SK-N-SH treated with all-trans-retinoic acid at 6 μM for 48 hours (cell line): ENCODE data around the gene CRISPLD2.
"Not testable (repeated sequence)": the region's sequence is repeated elsewhere in the genome, so short reads cannot be mapped to it uniquely, and the experiment has no call there.

Source experiments
- ATAC-seq: fragments of 200-7000 bp; cut with Tn5 transposase; 3 replicates; pipeline ENCODE4 v1.9.1; 2020; ENCODE audit warnings: mild to moderate bottlenecking, moderate library complexity
- ARNTL ChIP-seq: fragments of 450-650 bp; formaldehyde crosslinking; IDR thresholded peaks from 2 replicates; pipeline ENCODE4 v1.5.0; 2020; ENCODE audit warnings: low read depth, mild to moderate bottlenecking, moderate library complexity, borderline replicate concordance
- BACH2 ChIP-seq: fragments of 250-450 bp; sonication (Bioruptor Pico); IDR thresholded peaks from 2 replicates; pipeline ENCODE4 v1.9.0; 2021; ENCODE audit warnings: mild to moderate bottlenecking, borderline replicate concordance
- ESRRG ChIP-seq: fragments of 250-450 bp; sonication (Bioruptor Pico); IDR thresholded peaks from 2 replicates; pipeline ENCODE4 v1.6.1; 2021; ENCODE audit warnings: mild to moderate bottlenecking
- GLIS3 ChIP-seq: fragments of 250-450 bp; sonication (Bioruptor Pico); IDR thresholded peaks from 2 replicates; pipeline ENCODE4 v1.5.0; 2020; ENCODE audit warnings: mild to moderate bottlenecking, moderate library complexity
- ISL1 ChIP-seq: fragments of 250-450 bp; sonication (Bioruptor Pico); IDR thresholded peaks from 2 replicates; pipeline ENCODE4 v2.1.2; 2022; ENCODE audit warnings: mild to moderate bottlenecking, moderate library complexity
- SNAI2 ChIP-seq: fragments of 250-450 bp; sonication (Bioruptor Pico); IDR thresholded peaks from 2 replicates; pipeline ENCODE4 v1.5.0; 2020; ENCODE audit warnings: mild to moderate bottlenecking, moderate library complexity
- TOX ChIP-seq: fragments of 250-450 bp; sonication (Bioruptor Pico); IDR thresholded peaks from 2 replicates; pipeline ENCODE4 v1.8.0; 2021; ENCODE audit warnings: mild to moderate bottlenecking, moderate library complexity, borderline replicate concordance
- ZC3H10 ChIP-seq: fragments of 250-450 bp; sonication (Bioruptor Pico); IDR thresholded peaks from 2 replicates; pipeline ENCODE4 v1.5.1; 2021; ENCODE audit warnings: mild to moderate bottlenecking, moderate library complexity
- ZFP3 ChIP-seq: fragments of 250-450 bp; sonication (Bioruptor Pico); IDR thresholded peaks from 2 replicates; pipeline ENCODE4 v1.5.0; 2020; ENCODE audit warnings: mild to moderate bottlenecking, moderate library complexity
- ZFP30 ChIP-seq: fragments of 450-650 bp; formaldehyde crosslinking; IDR thresholded peaks from 2 replicates; pipeline ENCODE4 v1.5.0; 2022; ENCODE audit warnings: mild to moderate bottlenecking, moderate library complexity
- ZNF8 ChIP-seq: fragments of 450-650 bp; formaldehyde crosslinking; IDR thresholded peaks from 2 replicates; pipeline ENCODE4 v1.5.0; 2020; ENCODE audit warnings: mild to moderate bottlenecking, moderate library complexity
- TF ChIP-seq, protein P1 (sequence below): fragments of 250-450 bp; sonication (Bioruptor Pico); IDR thresholded peaks from 2 replicates; pipeline ENCODE4 v1.5.0; 2020; ENCODE audit warnings: mild to moderate bottlenecking, moderate library complexity
- TF ChIP-seq, protein P2 (sequence below): fragments of 250-450 bp; sonication (Bioruptor Pico); IDR thresholded peaks from 2 replicates; pipeline ENCODE4 v1.8.0; 2020; ENCODE audit warnings: mild to moderate bottlenecking, moderate library complexity, borderline replicate concordance
- TF ChIP-seq, protein P3 (sequence below): fragments of 250-450 bp; sonication (Bioruptor Pico); IDR thresholded peaks from 2 replicates; pipeline ENCODE4 v1.5.1; 2020; ENCODE audit warnings: low read depth, mild to moderate bottlenecking, moderate library complexity
- TF ChIP-seq, protein P4 (sequence below): fragments of 250-450 bp; sonication (Bioruptor Pico); IDR thresholded peaks from 2 replicates; pipeline ENCODE4 v1.8.0; 2021; ENCODE audit warnings: low read depth, mild to moderate bottlenecking, moderate library complexity, borderline replicate concordance
- TF ChIP-seq, protein P5 (sequence below): fragments of 250-450 bp; sonication (Bioruptor Pico); IDR thresholded peaks from 2 replicates; pipeline ENCODE4 v1.5.1; 2021; ENCODE audit warnings: mild to moderate bottlenecking, moderate library complexity

Gene CRISPLD2

DNA sequence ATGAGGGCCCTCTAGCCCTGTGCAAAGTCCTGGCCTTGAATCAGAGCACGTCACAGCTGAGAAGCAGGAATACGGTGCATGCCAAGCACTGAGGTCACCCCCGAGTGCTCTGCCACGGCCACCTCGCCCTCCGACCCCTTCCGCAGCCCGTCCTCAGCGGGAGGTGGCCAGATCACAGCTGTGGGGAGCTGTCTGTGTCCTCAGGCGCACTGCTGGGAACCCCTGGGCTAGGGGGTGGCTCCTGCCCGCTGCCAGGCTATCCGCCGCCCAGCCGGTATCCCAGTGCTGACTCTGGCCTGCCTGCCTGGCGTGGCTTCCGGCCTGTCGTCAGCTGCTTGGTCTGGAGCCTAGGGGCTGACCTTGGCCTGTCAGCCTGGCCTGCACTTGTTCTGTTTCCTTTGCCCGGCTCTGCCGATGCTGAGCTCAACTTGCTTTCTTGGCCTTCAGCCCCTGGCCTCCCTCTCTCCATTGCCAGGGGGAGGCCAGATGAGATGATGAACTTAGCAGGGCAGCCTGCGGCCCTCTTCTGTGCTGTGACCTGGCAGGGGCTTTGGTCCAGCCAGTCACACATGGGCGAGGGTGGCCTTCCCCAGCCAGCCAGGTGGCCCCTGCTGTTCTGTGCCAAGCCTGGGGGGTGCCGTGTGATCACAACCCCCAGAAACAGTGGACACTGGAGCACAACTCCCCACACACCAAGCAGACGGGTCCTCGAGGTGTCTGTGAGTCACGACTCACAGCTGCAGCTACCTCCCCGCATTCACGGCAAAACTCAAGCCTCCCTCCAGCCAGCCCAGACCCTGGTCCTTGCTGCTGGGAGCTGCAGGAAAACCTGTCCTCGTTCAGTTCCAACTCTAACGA, 114.2 kb downstream of the CRISPLD2 start:
- no peak; the same call in 2 of the 3 replicates for ATAC-seq
- TF ChIP-seq ZFP30 (CRISPR knock-in tag) (no peak), ZNF8 (no peak), ARNTL (no peak), TOX (CRISPR knock-in tag) (no peak), GLIS3 (no peak), ESRRG (CRISPR knock-in tag) (no peak), ZFP3 (CRISPR knock-in tag) (no peak), ZC3H10 (CRISPR knock-in tag) (no peak), SNAI2 (CRISPR knock-in tag) (no peak)
- TF ChIP-seq, protein P1, sequence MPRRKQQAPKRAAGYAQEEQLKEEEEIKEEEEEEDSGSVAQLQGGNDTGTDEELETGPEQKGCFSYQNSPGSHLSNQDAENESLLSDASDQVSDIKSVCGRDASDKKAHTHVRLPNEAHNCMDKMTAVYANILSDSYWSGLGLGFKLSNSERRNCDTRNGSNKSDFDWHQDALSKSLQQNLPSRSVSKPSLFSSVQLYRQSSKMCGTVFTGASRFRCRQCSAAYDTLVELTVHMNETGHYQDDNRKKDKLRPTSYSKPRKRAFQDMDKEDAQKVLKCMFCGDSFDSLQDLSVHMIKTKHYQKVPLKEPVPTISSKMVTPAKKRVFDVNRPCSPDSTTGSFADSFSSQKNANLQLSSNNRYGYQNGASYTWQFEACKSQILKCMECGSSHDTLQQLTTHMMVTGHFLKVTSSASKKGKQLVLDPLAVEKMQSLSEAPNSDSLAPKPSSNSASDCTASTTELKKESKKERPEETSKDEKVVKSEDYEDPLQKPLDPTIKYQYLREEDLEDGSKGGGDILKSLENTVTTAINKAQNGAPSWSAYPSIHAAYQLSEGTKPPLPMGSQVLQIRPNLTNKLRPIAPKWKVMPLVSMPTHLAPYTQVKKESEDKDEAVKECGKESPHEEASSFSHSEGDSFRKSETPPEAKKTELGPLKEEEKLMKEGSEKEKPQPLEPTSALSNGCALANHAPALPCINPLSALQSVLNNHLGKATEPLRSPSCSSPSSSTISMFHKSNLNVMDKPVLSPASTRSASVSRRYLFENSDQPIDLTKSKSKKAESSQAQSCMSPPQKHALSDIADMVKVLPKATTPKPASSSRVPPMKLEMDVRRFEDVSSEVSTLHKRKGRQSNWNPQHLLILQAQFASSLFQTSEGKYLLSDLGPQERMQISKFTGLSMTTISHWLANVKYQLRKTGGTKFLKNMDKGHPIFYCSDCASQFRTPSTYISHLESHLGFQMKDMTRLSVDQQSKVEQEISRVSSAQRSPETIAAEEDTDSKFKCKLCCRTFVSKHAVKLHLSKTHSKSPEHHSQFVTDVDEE (CRISPR knock-in tag): no peak
- TF ChIP-seq, protein P2, sequence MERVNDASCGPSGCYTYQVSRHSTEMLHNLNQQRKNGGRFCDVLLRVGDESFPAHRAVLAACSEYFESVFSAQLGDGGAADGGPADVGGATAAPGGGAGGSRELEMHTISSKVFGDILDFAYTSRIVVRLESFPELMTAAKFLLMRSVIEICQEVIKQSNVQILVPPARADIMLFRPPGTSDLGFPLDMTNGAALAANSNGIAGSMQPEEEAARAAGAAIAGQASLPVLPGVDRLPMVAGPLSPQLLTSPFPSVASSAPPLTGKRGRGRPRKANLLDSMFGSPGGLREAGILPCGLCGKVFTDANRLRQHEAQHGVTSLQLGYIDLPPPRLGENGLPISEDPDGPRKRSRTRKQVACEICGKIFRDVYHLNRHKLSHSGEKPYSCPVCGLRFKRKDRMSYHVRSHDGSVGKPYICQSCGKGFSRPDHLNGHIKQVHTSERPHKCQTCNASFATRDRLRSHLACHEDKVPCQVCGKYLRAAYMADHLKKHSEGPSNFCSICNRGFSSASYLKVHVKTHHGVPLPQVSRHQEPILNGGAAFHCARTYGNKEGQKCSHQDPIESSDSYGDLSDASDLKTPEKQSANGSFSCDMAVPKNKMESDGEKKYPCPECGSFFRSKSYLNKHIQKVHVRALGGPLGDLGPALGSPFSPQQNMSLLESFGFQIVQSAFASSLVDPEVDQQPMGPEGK (CRISPR knock-in tag): no peak
- TF ChIP-seq, protein P3, sequence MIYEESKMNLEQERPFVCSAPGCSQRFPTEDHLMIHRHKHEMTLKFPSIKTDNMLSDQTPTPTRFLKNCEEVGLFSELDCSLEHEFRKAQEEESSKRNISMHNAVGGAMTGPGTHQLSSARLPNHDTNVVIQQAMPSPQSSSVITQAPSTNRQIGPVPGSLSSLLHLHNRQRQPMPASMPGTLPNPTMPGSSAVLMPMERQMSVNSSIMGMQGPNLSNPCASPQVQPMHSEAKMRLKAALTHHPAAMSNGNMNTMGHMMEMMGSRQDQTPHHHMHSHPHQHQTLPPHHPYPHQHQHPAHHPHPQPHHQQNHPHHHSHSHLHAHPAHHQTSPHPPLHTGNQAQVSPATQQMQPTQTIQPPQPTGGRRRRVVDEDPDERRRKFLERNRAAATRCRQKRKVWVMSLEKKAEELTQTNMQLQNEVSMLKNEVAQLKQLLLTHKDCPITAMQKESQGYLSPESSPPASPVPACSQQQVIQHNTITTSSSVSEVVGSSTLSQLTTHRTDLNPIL (CRISPR knock-in tag): no peak

DNA sequence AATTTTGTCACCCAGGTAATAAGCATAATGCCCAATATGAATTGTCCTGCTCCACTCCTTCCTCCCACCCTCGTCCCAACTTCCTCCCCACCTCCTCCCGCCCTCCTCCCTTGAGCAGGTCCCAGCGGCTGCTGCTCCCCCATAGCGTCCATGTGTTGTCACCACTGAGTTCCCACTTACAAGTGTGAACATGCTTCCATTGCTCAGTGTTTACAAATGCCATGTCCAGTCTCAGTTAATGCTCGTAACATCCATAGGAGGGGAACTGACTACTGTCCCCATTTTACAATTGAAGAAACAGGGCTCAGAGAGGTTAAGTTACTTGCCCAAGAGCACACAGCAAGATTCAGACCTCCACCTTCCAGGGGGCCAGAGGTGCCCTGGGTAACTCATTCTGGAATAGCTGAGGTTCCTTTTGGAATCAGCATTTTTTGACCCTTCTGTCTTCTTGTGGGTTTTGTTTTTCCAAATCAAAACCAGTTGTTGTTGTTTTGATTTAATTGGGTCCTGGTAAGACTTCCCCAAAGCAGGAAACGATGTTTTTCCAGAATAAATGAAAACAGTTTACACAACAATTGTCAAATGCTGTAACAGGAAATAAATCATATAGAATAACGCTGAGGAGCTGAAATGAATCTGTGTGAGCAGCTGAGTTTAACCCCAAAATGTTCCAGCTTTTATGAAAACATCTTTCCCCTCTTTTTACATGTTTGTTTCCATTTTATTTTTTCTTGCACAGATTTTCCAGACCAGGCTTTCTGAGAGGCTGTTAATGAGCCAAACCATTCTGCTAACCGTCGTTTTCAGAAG, 117.6 kb downstream of the CRISPLD2 start:
- ATAC-seq: no peak
- TF ChIP-seq, protein P4, sequence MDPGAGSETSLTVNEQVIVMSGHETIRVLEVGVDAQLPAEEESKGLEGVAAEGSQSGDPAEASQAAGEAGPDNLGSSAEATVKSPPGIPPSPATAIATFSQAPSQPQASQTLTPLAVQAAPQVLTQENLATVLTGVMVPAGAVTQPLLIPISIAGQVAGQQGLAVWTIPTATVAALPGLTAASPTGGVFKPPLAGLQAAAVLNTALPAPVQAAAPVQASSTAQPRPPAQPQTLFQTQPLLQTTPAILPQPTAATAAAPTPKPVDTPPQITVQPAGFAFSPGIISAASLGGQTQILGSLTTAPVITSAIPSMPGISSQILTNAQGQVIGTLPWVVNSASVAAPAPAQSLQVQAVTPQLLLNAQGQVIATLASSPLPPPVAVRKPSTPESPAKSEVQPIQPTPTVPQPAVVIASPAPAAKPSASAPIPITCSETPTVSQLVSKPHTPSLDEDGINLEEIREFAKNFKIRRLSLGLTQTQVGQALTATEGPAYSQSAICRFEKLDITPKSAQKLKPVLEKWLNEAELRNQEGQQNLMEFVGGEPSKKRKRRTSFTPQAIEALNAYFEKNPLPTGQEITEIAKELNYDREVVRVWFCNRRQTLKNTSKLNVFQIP (CRISPR knock-in tag): no peak
- TF ChIP-seq BACH2 (CRISPR knock-in tag) (no peak), ZC3H10 (CRISPR knock-in tag) (no peak), ISL1 (no peak)
- TF ChIP-seq, protein P1 (CRISPR knock-in tag): no peak
- TF ChIP-seq, protein P5, sequence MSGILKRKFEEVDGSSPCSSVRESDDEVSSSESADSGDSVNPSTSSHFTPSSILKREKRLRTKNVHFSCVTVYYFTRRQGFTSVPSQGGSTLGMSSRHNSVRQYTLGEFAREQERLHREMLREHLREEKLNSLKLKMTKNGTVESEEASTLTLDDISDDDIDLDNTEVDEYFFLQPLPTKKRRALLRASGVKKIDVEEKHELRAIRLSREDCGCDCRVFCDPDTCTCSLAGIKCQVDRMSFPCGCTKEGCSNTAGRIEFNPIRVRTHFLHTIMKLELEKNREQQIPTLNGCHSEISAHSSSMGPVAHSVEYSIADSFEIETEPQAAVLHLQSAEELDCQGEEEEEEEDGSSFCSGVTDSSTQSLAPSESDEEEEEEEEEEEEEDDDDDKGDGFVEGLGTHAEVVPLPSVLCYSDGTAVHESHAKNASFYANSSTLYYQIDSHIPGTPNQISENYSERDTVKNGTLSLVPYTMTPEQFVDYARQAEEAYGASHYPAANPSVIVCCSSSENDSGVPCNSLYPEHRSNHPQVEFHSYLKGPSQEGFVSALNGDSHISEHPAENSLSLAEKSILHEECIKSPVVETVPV (CRISPR knock-in tag): no peak

DNA sequence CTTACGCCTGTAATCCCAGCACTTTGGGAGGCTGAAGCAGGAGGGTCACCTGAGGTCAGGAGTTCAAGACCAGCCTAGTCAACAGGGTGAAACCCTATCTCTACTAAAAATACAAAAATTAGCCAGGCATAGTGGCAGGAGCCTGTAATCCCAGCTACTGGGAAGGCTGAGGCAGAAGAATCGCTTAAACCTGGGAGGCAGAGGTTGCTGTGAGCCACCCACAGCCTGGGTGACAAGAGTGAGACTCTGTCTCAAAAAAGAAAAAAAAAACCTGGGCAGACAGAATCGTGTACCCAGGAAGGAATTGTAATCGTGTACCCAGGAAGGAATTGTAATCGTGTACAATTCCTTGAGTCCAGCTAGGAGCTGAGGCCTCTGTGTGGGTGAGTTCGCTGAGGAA, 118.8 kb downstream of the CRISPLD2 start:
- ATAC-seq: not testable (repeated sequence)
